Measurements from ENCODE around the gene NEDD1. TPM values are rescaled to one million over a fixed set of nuclear protein-coding genes. Genes with fewer than 3 reads are reported as not detected.

Gene NEDD1
- total and polyA plus RNA-seq, 12 donors: 5.3 to 18.7 (median 14.4) TPM

- intact Hi-C loops (cut with DNase I): no loop called here
- no peaks in the 10 kb centered on the region for H3K9me3 ChIP-seq
- DNase-seq (no peak), ATAC-seq (no peak)
- H3K27me3 ChIP-seq: no peaks in the 10 kb centered on the region
- no peaks in the 10 kb centered on the region for H3K36me3 ChIP-seq
- TF ChIP-seq CTCF (IDR thresholded peaks at IDR 0.05): no peak
- 68 to 75% methylated on average over 3 of the region's 3 CpGs for WGBS, 2 donors
- no peak overlapping the region for H3K4me3 ChIP-seq
- no peak overlapping the region for H3K27ac ChIP-seq
- H3K4me1 ChIP-seq: no peaks in the 10 kb centered on the region
Measured at GRCh38 chr12:96892104-96892503, 15.0 kb upstream of the NEDD1 start.

GRCh38 chr12:96897421-96897820 lies 9.6 kb upstream of the NEDD1 start:
- Histone ChIP-seq H3K4me3 (no peak overlapping the region), H3K9me3 (no peaks in the 10 kb centered on the region), H3K27me3 (peaks cover 0 to 6% (median 0%) of the 10 kb centered on the region in 7 donors), H3K27ac (no peak overlapping the region), H3K4me1 (no peaks in the 10 kb centered on the region), H3K36me3 (no peaks in the 10 kb centered on the region)
- intact Hi-C loops (cut with DNase I): no loop called here
- ATAC-seq (no peak), DNase-seq (no peak)
- 70 to 76% methylated on average over 3 of the region's 3 CpGs for WGBS, 2 donors
- no peak for TF ChIP-seq CTCF (IDR thresholded peaks at IDR 0.05)

- no peaks in the 10 kb centered on the region for H3K36me3 ChIP-seq
- no peaks in the 10 kb centered on the region for H3K9me3 ChIP-seq
- ATAC-seq (no peak), DNase-seq (no peak)
- H3K4me3 ChIP-seq: no peak overlapping the region
- intact Hi-C loops (cut with DNase I): no loop called here
- H3K4me1 ChIP-seq: peaks cover 0 to 2% (median under 1%) of the 10 kb centered on the region in 9 donors
- TF ChIP-seq CTCF (IDR thresholded peaks at IDR 0.05): no peak
- no peak overlapping the region for H3K27ac ChIP-seq
- H3K27me3 ChIP-seq: peaks cover 0 to 6% (median 0%) of the 10 kb centered on the region in 7 donors
Measured at GRCh38 chr12:96901175-96901574, 5.9 kb upstream of the NEDD1 start.

- intact Hi-C loops (cut with DNase I): no loop called here
- Histone ChIP-seq H3K4me1 (peaks cover 0 to 6% (median 3%) of the 10 kb centered on the region in 9 donors), H3K4me3 (no peak overlapping the region), H3K36me3 (no peaks in the 10 kb centered on the region), H3K27me3 (peaks cover 0 to 6% (median 0%) of the 10 kb centered on the region in 7 donors), H3K9me3 (no peaks in the 10 kb centered on the region), H3K27ac (no peak overlapping the region)
- no peak for TF ChIP-seq CTCF (IDR thresholded peaks at IDR 0.05)
- ATAC-seq: no peak
- DNase-seq: no peak
- 77 to 79% methylated on average over 4 of the region's 4 CpGs for WGBS, 2 donors
Measured at GRCh38 chr12:96902076-96902475, 5.0 kb upstream of the NEDD1 start.

Data from heart right ventricle (tissue), 16 donors.